ENCODE measurements around the gene KLHDC9. TPM values are rescaled to one million over a fixed set of nuclear protein-coding genes. Genes with fewer than 3 reads are reported as not detected.
A peak's percentile ranks its signal among the peaks of the same experiment; 100 is the strongest.
"Not testable (repeated sequence)": the region's sequence is repeated elsewhere in the genome, so short reads cannot be mapped to it uniquely, and the experiment has no call there.

KLHDC9 gene
- total RNA-seq, 1 donor, result 2.2 TPM

DNA sequence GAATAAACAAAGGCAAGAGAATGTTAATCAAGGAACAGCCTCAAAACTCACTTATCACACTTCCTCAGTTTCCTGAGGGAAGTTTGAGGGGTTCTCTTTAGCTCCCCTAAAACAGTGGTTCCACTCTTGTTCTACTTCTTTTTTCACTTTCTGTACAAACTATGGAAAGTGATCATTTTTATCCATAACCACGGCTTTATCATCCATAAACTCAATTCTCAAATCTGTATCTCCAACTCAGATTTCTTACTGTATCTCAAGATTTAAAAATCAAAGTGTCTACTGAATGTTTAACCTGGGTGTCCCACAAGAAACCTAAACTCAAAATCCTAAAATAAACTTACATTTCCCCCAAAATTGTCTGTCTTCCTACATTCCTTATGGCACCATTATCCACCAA, 15.8 kb downstream of the KLHDC9 start:
- TF ChIP-seq, protein P1, sequence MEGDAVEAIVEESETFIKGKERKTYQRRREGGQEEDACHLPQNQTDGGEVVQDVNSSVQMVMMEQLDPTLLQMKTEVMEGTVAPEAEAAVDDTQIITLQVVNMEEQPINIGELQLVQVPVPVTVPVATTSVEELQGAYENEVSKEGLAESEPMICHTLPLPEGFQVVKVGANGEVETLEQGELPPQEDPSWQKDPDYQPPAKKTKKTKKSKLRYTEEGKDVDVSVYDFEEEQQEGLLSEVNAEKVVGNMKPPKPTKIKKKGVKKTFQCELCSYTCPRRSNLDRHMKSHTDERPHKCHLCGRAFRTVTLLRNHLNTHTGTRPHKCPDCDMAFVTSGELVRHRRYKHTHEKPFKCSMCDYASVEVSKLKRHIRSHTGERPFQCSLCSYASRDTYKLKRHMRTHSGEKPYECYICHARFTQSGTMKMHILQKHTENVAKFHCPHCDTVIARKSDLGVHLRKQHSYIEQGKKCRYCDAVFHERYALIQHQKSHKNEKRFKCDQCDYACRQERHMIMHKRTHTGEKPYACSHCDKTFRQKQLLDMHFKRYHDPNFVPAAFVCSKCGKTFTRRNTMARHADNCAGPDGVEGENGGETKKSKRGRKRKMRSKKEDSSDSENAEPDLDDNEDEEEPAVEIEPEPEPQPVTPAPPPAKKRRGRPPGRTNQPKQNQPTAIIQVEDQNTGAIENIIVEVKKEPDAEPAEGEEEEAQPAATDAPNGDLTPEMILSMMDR (IDR thresholded peaks at IDR 0.05; ENCODE audit: insufficient read depth, low read depth, low read length), result no peak

DNA sequence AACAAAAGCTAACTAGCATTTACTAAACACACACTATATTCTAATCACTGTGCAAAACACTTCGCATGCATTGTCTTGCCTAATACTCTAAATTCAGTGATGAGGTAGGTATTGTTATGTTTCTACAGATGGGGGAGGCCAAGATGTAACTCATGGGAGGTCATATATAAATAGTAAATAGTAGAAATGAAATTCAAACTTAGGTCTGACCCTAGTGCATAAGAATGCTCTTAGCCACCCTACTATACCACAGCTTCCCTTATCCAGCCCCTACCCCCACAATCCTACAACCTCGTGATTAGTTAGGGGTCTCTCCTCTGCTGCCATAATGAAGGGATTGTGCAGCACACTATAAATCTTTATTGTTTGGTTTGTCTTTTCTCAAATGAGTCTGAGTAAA, 16.4 kb downstream of the KLHDC9 start:
- TF ChIP-seq, protein P1 (IDR thresholded peaks at IDR 0.05; ENCODE audit: insufficient read depth, low read depth, low read length), result no peak
- peak; percentile 27 for DNase-seq (ENCODE audit: low read depth)
- H3K4me3 ChIP-seq (ENCODE audit: low read depth, low read length), result no peak overlapping the region

More for the DNA sequence above, 15.8 kb downstream of the KLHDC9 start:
- H3K4me3 ChIP-seq (ENCODE audit: low read depth, low read length), result no peak overlapping the region
- DNase-seq (ENCODE audit: low read depth), result no peak

GRCh38 chr1:161115132-161115711, 17.1 kb downstream of the KLHDC9 start:
- peak; percentile 91 for DNase-seq (ENCODE audit: low read depth)
- no peak overlapping the region for H3K4me3 ChIP-seq (ENCODE audit: low read depth, low read length)
- TF ChIP-seq, protein P1 (IDR thresholded peaks at IDR 0.05; ENCODE audit: insufficient read depth, low read depth, low read length), result no peak

DNA sequence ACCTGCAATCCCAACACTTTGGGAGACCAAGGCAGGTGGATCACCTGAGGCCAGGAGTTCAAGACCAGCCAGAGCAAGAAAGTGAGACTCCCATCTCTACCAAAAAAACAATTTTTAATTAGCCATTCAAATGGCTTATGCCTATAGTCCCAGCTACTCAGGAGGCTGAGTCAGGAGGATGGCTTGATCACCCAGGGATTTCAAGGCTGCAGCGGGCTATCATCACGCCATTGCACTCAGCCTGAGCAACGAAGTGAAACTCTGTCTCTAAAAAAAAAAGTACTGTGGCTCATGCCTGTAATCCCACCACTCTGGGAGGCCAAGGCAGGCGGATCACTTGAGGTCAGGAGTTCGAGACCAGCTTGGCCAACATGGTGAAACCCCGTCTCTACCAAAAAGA, 17.8 kb downstream of the KLHDC9 start:
- not testable (repeated sequence) for DNase-seq (ENCODE audit: low read depth); H3K4me3 ChIP-seq (ENCODE audit: low read depth, low read length)

DNA sequence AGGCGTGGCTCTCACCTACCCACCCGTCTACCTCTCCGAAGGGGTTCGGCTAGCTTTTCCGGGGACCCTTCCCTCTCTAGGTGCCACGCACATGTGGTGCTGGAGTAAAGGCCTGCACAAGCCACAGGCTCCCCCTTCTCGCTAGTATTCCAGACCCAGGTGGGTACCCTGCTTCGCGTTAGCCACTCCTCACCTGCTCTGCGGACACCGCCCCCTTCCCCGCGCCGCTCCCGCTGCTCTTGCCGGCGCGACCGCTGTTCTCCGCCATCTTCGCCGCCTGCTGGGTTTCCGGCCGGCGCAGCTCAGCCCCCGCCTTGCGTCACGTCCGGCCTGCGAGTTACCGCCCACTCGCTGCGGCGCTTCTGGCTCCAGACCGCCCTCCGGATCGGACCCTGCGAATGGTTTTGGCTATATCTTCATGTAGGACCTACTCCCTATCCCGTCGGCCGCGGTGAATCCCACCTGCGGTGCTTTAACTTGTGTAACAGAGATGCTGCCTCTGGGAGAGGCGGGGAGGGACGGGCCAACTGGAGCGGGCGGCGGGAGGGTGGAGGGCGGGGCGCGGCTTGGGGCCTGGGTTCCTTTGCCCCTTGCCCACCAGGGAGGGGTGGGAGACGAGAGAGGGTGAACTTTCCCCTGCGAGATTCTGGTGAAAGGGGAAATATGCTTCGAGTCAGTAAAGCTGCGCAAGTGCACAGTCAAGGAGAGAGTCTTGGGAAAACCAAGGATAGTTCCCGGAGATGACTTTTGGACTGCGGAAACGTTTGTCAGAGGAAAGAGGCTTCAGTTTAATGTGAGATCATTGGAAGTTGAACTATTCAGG, 19.8 kb downstream of the KLHDC9 start, which contains the start of the genes NIT1 and PFDN2:
Gene NIT1 (plus strand): TSS at position 347 of the 823 bp plus-strand sequence. CDS start 72 bp downstream, at position 419.
Gene PFDN2 (minus strand): TSS at position 279 of the 823 bp plus-strand sequence. CDS start 11 bp downstream, at position 268.
- peak within 1 kb of the TSS; percentile 88 for H3K4me3 ChIP-seq (ENCODE audit: low read depth, low read length)
- TF ChIP-seq, protein P1 (IDR thresholded peaks at IDR 0.05; ENCODE audit: insufficient read depth, low read depth, low read length), result no peak
- DNase-seq (ENCODE audit: low read depth), result peak; percentile 87

DNA sequence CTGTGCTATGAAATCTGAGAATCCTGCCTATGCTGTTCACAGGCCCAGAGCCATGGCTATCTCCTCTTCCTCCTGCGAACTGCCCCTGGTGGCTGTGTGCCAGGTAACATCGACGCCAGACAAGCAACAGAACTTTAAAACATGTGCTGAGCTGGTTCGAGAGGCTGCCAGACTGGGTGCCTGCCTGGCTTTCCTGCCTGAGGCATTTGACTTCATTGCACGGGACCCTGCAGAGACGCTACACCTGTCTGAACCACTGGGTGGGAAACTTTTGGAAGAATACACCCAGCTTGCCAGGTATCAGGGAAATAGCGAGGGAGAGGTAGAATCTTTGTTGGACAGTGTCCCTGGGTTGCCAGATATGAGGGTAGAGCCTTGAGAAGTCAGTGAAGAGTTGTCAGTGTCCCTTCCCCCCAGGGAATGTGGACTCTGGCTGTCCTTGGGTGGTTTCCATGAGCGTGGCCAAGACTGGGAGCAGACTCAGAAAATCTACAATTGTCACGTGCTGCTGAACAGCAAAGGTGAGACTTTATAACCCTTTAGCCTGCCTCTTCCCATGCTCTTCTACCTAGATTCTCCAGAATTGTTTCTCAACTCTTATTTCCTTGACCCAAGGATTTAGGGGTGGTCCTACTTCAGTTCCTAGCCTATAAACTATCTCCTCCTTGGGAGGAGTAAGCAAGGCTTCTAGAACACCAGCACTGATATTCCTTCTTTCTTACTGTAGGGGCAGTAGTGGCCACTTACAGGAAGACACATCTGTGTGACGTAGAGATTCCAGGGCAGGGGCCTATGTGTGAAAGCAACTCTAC, 21.1 kb downstream of the KLHDC9 start:
- peak; percentile 84 for DNase-seq (ENCODE audit: low read depth)
- peak overlapping the region; percentile 88 for H3K4me3 ChIP-seq (ENCODE audit: low read depth, low read length)
- TF ChIP-seq, protein P1 (IDR thresholded peaks at IDR 0.05; ENCODE audit: insufficient read depth, low read depth, low read length), result peak; percentile 56
